Activated CD8-positive, alpha-beta memory T cell treated with anti-CD3 and anti-CD28 coated beads, Interleukin-2, amount 10 ng/mL, durations not matched to agents 7 days and 5 days (primary cell): Measurements from ENCODE around the gene SLC5A1. TPM values are rescaled to one million over a fixed set of nuclear protein-coding genes. Genes with fewer than 3 reads are reported as not detected.

Source experiments
- ATAC-seq: fragments of 150-1000 bp; cut with Tn5 transposase; one replicate; pipeline ENCODE4 v1.10.0; 2021; ENCODE audit warnings: moderate library complexity
- CTCF ChIA-PET: fragments of 350-600 bp; sonication (Branson Sonifier 250); formaldehyde crosslinking; loops from one replicate; lab custom pipeline; 2021; ENCODE audit warnings: antibody characterized with exemption; lab: Charles Lee
- DNase-seq: peaks from one replicate; pipeline ENCODE4 v3.0.0-alpha.2; 2020
- H3K27ac Mint-ChIP-seq: one replicate; pipeline ENCODE4 v1.8.0; 2021; ENCODE audit warnings: mild to moderate bottlenecking, mixed read lengths
- H3K27me3 Mint-ChIP-seq: one replicate; pipeline ENCODE4 v1.8.0; 2021; ENCODE audit warnings: mixed read lengths
- H3K36me3 Mint-ChIP-seq: one replicate; pipeline ENCODE4 v1.8.0; 2021; ENCODE audit warnings: mild to moderate bottlenecking, mixed read lengths
- H3K4me1 Mint-ChIP-seq: one replicate; pipeline ENCODE4 v1.8.0; 2021; ENCODE audit warnings: mixed read lengths
- H3K4me3 Mint-ChIP-seq: one replicate; pipeline ENCODE4 v1.8.0; 2021; ENCODE audit warnings: mild to moderate bottlenecking, moderate library complexity, mixed read lengths
- H3K9me3 Mint-ChIP-seq: one replicate; pipeline ENCODE4 v1.8.0; 2022; ENCODE audit warnings: low read depth, mixed read lengths
- total RNA-seq, 2 experiments: library from RNA; stranded (reverse); gene quantifications; one replicate each; pipeline ENCODE4 v1.2.3, GENCODE V29; 2021

Gene SLC5A1
- not detected for total RNA-seq

DNA sequence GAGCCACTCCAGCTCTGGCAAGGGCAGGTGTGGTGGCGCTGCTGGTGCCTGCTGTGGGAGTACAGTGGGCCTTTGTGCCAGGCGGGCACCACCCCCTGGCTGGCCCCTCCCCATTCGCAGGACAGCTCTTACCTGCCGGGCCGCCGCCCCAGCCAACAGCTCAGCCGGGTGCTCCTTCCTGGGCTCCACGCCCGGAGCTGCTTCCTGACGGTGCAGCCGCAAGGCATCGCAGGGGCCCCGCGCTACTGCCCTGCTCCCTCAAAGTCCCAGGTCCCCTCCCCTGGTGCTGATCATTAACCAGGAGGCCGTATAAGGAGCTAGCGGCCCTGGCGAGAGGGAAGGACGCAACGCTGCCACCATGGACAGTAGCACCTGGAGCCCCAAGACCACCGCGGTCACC is at the start of gene SLC5A1:
Gene SLC5A1, plus strand, starts transcription at position 338 of the 400 bp plus-strand sequence. Its CDS starts 21 bp downstream, at position 359.
- Mint-ChIP-seq H3K27me3 (peaks cover 83% of the 10 kb centered on the region), H3K9me3 (no peaks in the 10 kb centered on the region), H3K4me3 (no peak within 1 kb of the TSS), H3K4me1 (no peaks in the 10 kb centered on the region), H3K27ac (no peak within 1 kb of the TSS), H3K36me3 (no peaks in the 10 kb centered on the region)
- no peak for DNase-seq
- CTCF ChIA-PET = interaction anchor here (1.0 kb wide), 1 partner anchor 38 kb away, joined by 3 read pairs; no protein-coding TSS in a partner anchor
- no peak for ATAC-seq

- ATAC-seq (no peak), DNase-seq (no peak)
- H3K9me3 Mint-ChIP-seq = no peaks in the 10 kb centered on the region
- no peaks in the 10 kb centered on the region for H3K36me3 Mint-ChIP-seq
- H3K27ac Mint-ChIP-seq = no peak overlapping the region
- no peak overlapping the region for H3K4me3 Mint-ChIP-seq
- CTCF ChIA-PET = no interaction called here
- no peaks in the 10 kb centered on the region for H3K4me1 Mint-ChIP-seq
- H3K27me3 Mint-ChIP-seq = peaks cover 24% of the 10 kb centered on the region
Measured at GRCh38 chr22:31995046-31995445, 48.0 kb upstream of the SLC5A1 start.

DNA sequence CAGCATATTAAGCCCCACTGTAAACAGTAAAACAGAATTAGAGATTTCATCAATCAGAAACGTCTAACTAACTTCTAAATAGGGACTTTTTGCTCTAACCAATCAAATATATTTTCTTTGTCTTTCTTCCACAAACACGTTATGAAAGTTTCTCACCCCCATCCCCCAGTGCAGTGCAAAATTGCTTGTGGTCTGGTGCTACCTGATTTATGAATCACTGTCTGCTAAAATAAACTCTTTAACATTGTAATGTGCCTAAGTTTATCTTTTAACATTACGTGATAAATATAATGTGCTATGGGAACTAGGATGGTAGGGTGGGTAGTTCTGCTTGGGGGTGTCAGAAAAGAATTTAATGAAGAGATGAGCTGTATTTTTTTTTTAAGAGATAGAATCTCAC is 47.3 kb upstream of the SLC5A1 start:
- peaks cover 26% of the 10 kb centered on the region for H3K27me3 Mint-ChIP-seq
- no peak overlapping the region for H3K4me3 Mint-ChIP-seq
- CTCF ChIA-PET = interaction anchor here (1.1 kb wide), 1 partner anchor 394 kb away, joined by 3 read pairs; no protein-coding TSS in a partner anchor
- H3K36me3 Mint-ChIP-seq = no peaks in the 10 kb centered on the region
- H3K9me3 Mint-ChIP-seq = no peaks in the 10 kb centered on the region
- no peaks in the 10 kb centered on the region for H3K4me1 Mint-ChIP-seq
- ATAC-seq = no peak
- H3K27ac Mint-ChIP-seq = no peak overlapping the region
- no peak for DNase-seq

- Mint-ChIP-seq H3K36me3 (no peaks in the 10 kb centered on the region), H3K4me3 (no peak overlapping the region), H3K9me3 (no peaks in the 10 kb centered on the region), H3K4me1 (no peaks in the 10 kb centered on the region), H3K27ac (no peak overlapping the region), H3K27me3 (peaks cover 26% of the 10 kb centered on the region)
- ATAC-seq (no peak), DNase-seq (no peak)
- CTCF ChIA-PET = no interaction called here
Measured at GRCh38 chr22:31998784-31999385, 44.2 kb upstream of the SLC5A1 start.

- H3K27me3 Mint-ChIP-seq = peaks cover 34% of the 10 kb centered on the region
- H3K36me3 Mint-ChIP-seq = no peaks in the 10 kb centered on the region
- H3K9me3 Mint-ChIP-seq = no peaks in the 10 kb centered on the region
- ATAC-seq (no peak), DNase-seq (no peak)
- no peak overlapping the region for H3K27ac Mint-ChIP-seq
- H3K4me1 Mint-ChIP-seq = no peaks in the 10 kb centered on the region
- CTCF ChIA-PET = no interaction called here
- no peak overlapping the region for H3K4me3 Mint-ChIP-seq
Measured at GRCh38 chr22:32000181-32000580, 42.9 kb upstream of the SLC5A1 start.

DNA sequence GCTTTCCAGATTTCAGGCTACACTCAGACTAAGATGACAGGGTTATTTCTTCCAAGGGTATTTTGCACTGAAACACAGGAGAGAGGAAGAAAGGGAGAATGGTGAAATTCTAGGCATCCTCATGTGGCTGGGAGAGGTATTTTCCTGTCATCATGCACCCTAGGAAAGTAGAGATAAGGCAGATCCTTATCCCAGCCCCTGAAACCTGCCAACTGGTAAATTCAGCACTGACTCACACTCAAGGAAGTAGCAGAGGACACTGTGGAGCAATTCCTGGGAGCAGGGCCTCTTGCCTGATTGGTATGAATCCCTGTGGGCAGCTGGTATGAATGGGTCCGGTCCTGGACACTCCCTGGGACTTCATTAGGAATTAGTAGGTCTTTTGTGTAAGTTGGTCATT is 37.6 kb upstream of the SLC5A1 start:
- H3K36me3 Mint-ChIP-seq = no peaks in the 10 kb centered on the region
- no peaks in the 10 kb centered on the region for H3K9me3 Mint-ChIP-seq
- H3K27me3 Mint-ChIP-seq = peaks cover 38% of the 10 kb centered on the region
- no peak overlapping the region for H3K27ac Mint-ChIP-seq
- ATAC-seq (no peak), DNase-seq (no peak)
- CTCF ChIA-PET = no interaction called here
- no peaks in the 10 kb centered on the region for H3K4me1 Mint-ChIP-seq
- no peak overlapping the region for H3K4me3 Mint-ChIP-seq

GRCh38 chr22:32013200-32013599 is 29.9 kb upstream of the SLC5A1 start:
- Mint-ChIP-seq H3K9me3 (peaks cover 15% of the 10 kb centered on the region), H3K27me3 (peaks cover 25% of the 10 kb centered on the region), H3K4me3 (no peak overlapping the region), H3K36me3 (no peaks in the 10 kb centered on the region), H3K27ac (no peak overlapping the region), H3K4me1 (peaks cover 2% of the 10 kb centered on the region)
- DNase-seq = no peak
- ATAC-seq = no peak
- CTCF ChIA-PET = no interaction called here

GRCh38 chr22:32016081-32016480 is 27.0 kb upstream of the SLC5A1 start:
- H3K4me3 Mint-ChIP-seq = no peak overlapping the region

DNA sequence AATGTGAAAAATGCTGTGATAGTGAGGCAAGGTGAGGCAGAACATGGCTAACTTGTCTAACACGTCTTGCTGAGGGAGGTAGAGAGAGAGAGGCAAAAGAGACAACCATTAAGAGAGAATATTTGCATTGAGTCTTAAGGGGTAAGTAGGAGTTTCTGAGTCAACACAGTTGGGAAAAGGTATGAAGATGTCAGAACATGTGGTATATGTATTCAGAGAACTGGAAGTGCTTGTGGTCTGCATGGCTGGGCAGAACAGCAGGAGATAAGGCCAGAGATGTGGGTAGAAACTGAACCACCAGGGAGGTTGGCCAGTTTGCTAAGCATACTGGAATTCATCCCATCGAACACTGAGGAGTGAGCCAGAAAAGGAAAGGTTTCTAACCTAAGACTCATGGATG is 25.0 kb upstream of the SLC5A1 start:
- Mint-ChIP-seq H3K9me3 (peaks cover 6% of the 10 kb centered on the region), H3K4me1 (peaks cover 2% of the 10 kb centered on the region), H3K4me3 (no peak overlapping the region), H3K27me3 (peaks cover 25% of the 10 kb centered on the region), H3K36me3 (no peaks in the 10 kb centered on the region), H3K27ac (no peak overlapping the region)
- ATAC-seq (no peak), DNase-seq (no peak)
- CTCF ChIA-PET = no interaction called here

More at GRCh38 chr22:32016081-32016480, 27.0 kb upstream of the SLC5A1 start:
- no peak overlapping the region for H3K27ac Mint-ChIP-seq
- peaks cover 27% of the 10 kb centered on the region for H3K27me3 Mint-ChIP-seq
- H3K4me1 Mint-ChIP-seq = peaks cover 2% of the 10 kb centered on the region
- no peak for DNase-seq
- H3K36me3 Mint-ChIP-seq = no peaks in the 10 kb centered on the region
- peaks cover 15% of the 10 kb centered on the region for H3K9me3 Mint-ChIP-seq
- no peak for ATAC-seq
- CTCF ChIA-PET = no interaction called here

- no peak overlapping the region for H3K4me3 Mint-ChIP-seq
- no peak overlapping the region for H3K27ac Mint-ChIP-seq
- peaks cover 2% of the 10 kb centered on the region for H3K4me1 Mint-ChIP-seq
- no peaks in the 10 kb centered on the region for H3K36me3 Mint-ChIP-seq
- ATAC-seq (no peak), DNase-seq (no peak)
- CTCF ChIA-PET = no interaction called here
- H3K27me3 Mint-ChIP-seq = peaks cover 29% of the 10 kb centered on the region
- H3K9me3 Mint-ChIP-seq = no peaks in the 10 kb centered on the region
Measured at GRCh38 chr22:32020117-32020516, 22.9 kb upstream of the SLC5A1 start.

DNA sequence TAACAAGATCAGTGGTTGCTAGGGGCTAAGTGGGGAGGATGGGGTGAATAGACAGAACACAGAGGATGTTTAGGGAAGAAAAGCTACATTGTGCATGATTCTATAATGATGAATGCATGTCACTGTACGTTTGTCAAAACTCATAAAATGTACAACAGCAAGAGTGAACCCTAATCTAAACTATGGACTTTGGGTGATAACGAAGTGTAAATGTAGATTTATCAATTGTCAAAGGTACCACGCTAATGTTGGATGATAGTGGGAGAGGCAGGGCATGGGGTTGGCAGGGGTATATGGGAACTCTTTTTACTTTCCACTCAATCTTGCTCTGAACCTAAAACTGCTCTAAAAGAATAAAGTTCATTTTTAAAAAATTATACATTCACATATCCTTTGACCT is 21.3 kb upstream of the SLC5A1 start:
- no peaks in the 10 kb centered on the region for H3K9me3 Mint-ChIP-seq

GRCh38 chr22:32023251-32023827 is 19.7 kb upstream of the SLC5A1 start:
- no peak for DNase-seq
- H3K36me3 Mint-ChIP-seq = no peaks in the 10 kb centered on the region
- H3K4me3 Mint-ChIP-seq = no peak overlapping the region
- ATAC-seq = no peak
- peaks cover 33% of the 10 kb centered on the region for H3K27me3 Mint-ChIP-seq
- CTCF ChIA-PET = no interaction called here
- no peaks in the 10 kb centered on the region for H3K4me1 Mint-ChIP-seq
- no peak overlapping the region for H3K27ac Mint-ChIP-seq
- no peaks in the 10 kb centered on the region for H3K9me3 Mint-ChIP-seq

More for the DNA sequence above, 21.3 kb upstream of the SLC5A1 start:
- no peak for ATAC-seq
- Mint-ChIP-seq H3K27me3 (peaks cover 34% of the 10 kb centered on the region), H3K4me3 (no peak overlapping the region), H3K27ac (no peak overlapping the region), H3K36me3 (no peaks in the 10 kb centered on the region), H3K4me1 (peaks cover 2% of the 10 kb centered on the region)
- CTCF ChIA-PET = no interaction called here
- no peak for DNase-seq

DNA sequence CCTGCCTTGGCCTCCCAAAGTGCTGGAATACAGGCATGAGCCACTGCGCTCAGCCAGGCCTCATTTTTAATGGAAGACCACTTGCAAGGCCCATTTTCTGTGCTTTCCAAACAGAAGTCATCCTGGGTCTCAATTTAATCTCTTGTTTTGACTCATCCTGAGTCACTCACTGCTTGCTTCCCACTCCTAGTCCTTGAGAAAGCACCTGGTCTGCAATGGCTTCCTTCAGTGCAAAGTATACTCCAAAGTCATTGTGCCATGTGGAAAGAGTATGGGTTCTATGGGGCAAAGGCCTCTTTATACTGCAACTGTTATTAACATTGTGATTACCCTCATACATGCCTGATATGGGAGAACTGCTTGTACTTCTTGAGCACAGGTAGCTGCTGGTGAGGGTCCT is 18.3 kb upstream of the SLC5A1 start:
- CTCF ChIA-PET = no interaction called here
- Mint-ChIP-seq H3K4me3 (no peak overlapping the region), H3K9me3 (no peaks in the 10 kb centered on the region)

GRCh38 chr22:32030518-32031247 is 12.4 kb upstream of the SLC5A1 start:
- Mint-ChIP-seq H3K4me3 (no peak overlapping the region), H3K9me3 (no peaks in the 10 kb centered on the region), H3K36me3 (no peaks in the 10 kb centered on the region), H3K4me1 (no peaks in the 10 kb centered on the region), H3K27ac (no peak overlapping the region), H3K27me3 (peaks cover 36% of the 10 kb centered on the region)
- ATAC-seq (no peak), DNase-seq (no peak)
- CTCF ChIA-PET = no interaction called here

More for the DNA sequence above, 18.3 kb upstream of the SLC5A1 start:
- Mint-ChIP-seq H3K27me3 (peaks cover 41% of the 10 kb centered on the region), H3K4me1 (no peaks in the 10 kb centered on the region), H3K36me3 (no peaks in the 10 kb centered on the region), H3K27ac (no peak overlapping the region)
- DNase-seq = no peak
- no peak for ATAC-seq
